ENCODE data around the gene COPA.
"Not testable (repeated sequence)": the region's sequence is repeated elsewhere in the genome, so short reads cannot be mapped to it uniquely, and the experiment has no call there.

GRCh38 chr1:160388406-160388805 is 45.4 kb upstream of the COPA start:
- not testable (repeated sequence) for TF ChIP-seq CHD2 (IDR thresholded peaks at IDR 0.05; ENCODE audit: low read length, partially characterized antibody); TAF1 (IDR thresholded peaks at IDR 0.05; ENCODE audit: borderline replicate concordance, low read depth, low read length); POLR2AphosphoS5 (IDR thresholded peaks at IDR 0.05; ENCODE audit: low read depth, low read length); JUND (IDR thresholded peaks at IDR 0.05); SMC3 (IDR thresholded peaks at IDR 0.05; ENCODE audit: low read depth, low read length); YY1 (IDR thresholded peaks at IDR 0.05; ENCODE audit: low read depth); TCF12 (IDR thresholded peaks at IDR 0.05)
- TF ChIP-seq, protein P1, sequence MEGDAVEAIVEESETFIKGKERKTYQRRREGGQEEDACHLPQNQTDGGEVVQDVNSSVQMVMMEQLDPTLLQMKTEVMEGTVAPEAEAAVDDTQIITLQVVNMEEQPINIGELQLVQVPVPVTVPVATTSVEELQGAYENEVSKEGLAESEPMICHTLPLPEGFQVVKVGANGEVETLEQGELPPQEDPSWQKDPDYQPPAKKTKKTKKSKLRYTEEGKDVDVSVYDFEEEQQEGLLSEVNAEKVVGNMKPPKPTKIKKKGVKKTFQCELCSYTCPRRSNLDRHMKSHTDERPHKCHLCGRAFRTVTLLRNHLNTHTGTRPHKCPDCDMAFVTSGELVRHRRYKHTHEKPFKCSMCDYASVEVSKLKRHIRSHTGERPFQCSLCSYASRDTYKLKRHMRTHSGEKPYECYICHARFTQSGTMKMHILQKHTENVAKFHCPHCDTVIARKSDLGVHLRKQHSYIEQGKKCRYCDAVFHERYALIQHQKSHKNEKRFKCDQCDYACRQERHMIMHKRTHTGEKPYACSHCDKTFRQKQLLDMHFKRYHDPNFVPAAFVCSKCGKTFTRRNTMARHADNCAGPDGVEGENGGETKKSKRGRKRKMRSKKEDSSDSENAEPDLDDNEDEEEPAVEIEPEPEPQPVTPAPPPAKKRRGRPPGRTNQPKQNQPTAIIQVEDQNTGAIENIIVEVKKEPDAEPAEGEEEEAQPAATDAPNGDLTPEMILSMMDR (IDR thresholded peaks at IDR 0.05), result not testable (repeated sequence)
